Limb (tissue), 2 donors: ENCODE measurements around the gene ABCA9.
"Not testable (repeated sequence)": the region's sequence is repeated elsewhere in the genome, so short reads cannot be mapped to it uniquely, and the experiment has no call there.

ENCODE experiments used
- DNase-seq, 2 donors: peaks; one replicate each; pipeline ENCODE4 v3.0.0-alpha.2; 2016; ENCODE audit errors: extremely low spot score in 2 of 2

ABCA9 gene

GRCh38 chr17:69060822-69061221, at the start of gene ABCA9:
ABCA9 (minus strand) TSS chr17:69060927; CDS start chr17:69051126, 9,801 bp downstream.
- peak in 1 of 2 donors; percentile 85 for DNase-seq

GRCh38 chr17:69105907-69106730, 45.4 kb upstream of the ABCA9 start:
- no peak for DNase-seq

- DNase-seq, result no peak
Observed at GRCh38 chr17:69103557-69104233, 43.0 kb upstream of the ABCA9 start.

- no peak for DNase-seq
Observed at GRCh38 chr17:69098625-69099024, 37.9 kb upstream of the ABCA9 start.

- no peak for DNase-seq
Observed at GRCh38 chr17:69096541-69096940, 35.8 kb upstream of the ABCA9 start.

- DNase-seq, result no peak
Observed at GRCh38 chr17:69093995-69094394, 33.3 kb upstream of the ABCA9 start.

DNA sequence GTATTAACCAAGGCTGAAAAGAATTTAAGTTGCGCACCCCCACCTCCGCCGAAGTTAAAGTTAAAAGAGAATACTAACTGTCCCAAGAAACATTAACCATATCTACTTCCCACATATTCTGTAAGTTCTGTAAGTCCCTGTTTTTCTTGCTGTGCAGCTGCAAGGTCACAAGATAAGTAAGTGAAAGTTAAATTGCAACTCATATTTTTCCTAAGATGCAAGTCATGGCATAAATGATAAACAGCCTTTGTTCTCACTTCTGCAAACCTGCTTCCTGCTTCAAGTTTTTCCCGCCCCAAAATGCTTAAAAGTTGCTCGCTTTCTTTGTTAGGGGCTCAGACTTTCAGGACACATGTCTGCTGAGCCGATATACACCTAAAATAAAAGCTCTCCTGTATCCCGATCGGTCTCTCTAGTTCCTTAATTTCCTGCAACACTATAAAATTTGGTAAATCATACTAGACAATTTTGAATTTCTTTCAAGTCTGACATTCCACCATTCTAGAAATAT, 32.6 kb upstream of the ABCA9 start:
- no peak for DNase-seq

- no peak for DNase-seq
Observed at GRCh38 chr17:69090365-69090764, 29.6 kb upstream of the ABCA9 start.

GRCh38 chr17:69088643-69089200, 28.0 kb upstream of the ABCA9 start:
- no peak for DNase-seq

DNA sequence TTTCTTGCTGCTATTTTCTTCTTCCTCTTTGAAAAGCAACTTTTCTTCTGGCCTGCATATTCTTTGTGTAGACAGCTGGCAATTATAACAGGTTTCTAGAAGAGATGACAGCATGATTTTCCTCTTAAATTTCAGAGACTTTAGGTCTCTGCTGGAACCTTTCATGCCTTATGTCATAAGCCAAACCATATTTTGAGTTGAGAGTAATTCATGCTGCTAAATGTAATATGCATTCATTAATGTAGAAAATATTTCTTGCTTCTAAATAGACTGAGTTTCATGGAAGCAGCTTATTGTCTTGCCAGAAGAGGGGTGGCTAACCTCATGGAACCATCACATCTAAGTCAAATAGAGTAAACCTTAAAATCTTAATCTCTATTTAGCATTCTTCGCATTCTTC, 25.9 kb upstream of the ABCA9 start:
- no peak for DNase-seq

GRCh38 chr17:69084911-69085310, 24.2 kb upstream of the ABCA9 start:
- no peak for DNase-seq

- DNase-seq, result no peak
Observed at GRCh38 chr17:69082696-69083095, 22.0 kb upstream of the ABCA9 start.

DNA sequence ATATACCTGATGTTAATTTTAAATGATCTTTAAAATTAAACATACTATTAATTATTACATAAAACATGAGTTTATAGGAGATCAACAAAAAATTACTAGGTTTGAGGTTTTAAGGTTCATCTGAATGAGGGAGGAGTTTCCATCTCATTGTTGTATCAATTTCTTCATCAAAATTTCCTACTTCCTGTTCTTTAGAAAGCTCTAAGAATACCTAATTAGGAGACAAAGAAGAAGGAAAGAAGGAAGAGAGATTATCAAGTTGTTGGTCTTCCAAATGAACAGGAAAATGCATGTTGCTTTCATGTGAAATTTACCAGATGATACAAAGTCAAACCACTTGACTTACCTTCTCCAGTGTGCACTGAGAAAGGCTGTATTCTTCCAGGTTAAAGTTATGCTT, 18.1 kb upstream of the ABCA9 start:
- no peak for DNase-seq

DNA sequence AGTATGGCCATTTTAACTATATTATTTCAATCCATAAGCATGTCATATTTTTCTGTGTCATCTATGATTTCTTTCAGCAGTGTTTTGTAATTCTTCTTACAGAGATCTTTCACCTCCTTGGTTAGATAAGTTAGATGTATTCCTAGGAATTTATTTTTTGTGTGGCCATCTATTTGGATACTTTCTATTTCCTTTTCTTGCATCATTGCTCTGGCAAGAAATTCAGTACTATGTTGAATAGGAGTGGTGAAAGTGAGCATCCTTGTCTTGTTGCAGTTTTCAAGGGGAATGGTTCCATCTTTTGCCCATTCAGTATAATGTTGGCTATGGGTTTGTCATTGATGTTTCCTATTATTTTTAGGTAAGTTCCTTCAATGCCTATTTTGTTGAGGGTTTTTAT, 15.1 kb upstream of the ABCA9 start:
- no peak for DNase-seq

DNA sequence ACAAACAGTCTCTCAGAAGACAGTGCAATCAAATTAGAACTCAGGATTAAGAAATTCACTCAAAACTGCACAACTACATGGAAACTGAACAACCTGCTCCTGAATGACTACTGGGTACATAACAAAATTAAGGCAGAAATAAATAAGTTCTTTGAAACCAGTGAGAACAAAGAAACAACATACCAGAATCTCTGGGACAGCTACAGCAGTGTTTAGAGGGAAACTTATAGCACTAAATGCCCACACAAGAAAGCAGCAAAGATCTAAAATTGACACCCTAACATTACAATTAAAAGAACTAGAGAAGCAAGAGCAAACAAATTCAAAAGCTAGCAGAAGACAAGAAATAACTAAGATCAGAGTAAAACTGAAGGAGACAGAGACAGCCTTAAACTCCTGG, 12.7 kb upstream of the ABCA9 start:
- DNase-seq, result not testable (repeated sequence)

GRCh38 chr17:69072803-69073256, 12.1 kb upstream of the ABCA9 start:
- DNase-seq, result not testable (repeated sequence)

GRCh38 chr17:69071233-69071586, 10.5 kb upstream of the ABCA9 start:
- DNase-seq, result not testable (repeated sequence)

GRCh38 chr17:69070378-69071232, 9.9 kb upstream of the ABCA9 start:
- not testable (repeated sequence) for DNase-seq

DNA sequence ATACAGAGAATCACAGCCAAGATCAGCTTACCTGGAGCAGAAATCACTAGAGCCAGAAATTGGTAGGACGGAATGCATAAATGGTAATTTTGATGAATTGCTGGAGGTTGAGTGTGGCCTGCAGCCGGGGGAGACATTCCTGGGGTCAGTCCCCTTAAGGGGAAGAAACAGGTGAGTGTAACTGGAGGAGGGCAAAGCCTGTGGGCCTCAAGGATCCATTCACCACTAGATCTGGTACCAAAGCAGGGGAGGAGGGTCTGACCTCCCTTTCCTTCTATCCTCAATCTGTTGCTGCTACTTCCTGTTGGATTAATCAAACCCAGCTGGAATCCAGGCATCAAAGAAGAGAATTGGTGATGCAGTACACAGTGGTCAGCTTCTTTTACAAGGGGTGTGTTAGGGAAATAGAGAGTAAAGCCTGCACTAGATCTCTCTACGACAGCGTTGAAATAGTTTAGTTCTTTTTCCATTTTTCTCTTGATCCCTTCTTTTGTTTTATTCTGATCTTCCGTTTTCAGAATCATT, 8.6 kb upstream of the ABCA9 start:
- DNase-seq, result no peak

GRCh38 chr17:69067274-69068047, 6.7 kb upstream of the ABCA9 start:
- DNase-seq, result no peak
